Measurements from ENCODE around the gene RNF212B. TPM values are rescaled to one million over a fixed set of nuclear protein-coding genes. Genes with fewer than 3 reads are reported as not detected.

The RNF212B gene
- total and polyA plus RNA-seq, 2 of the 13 experiments (the other 11 are each of a cell fraction or from before 2014, with no cell fraction given), result 0.05 TPM; not detected in 1

DNA sequence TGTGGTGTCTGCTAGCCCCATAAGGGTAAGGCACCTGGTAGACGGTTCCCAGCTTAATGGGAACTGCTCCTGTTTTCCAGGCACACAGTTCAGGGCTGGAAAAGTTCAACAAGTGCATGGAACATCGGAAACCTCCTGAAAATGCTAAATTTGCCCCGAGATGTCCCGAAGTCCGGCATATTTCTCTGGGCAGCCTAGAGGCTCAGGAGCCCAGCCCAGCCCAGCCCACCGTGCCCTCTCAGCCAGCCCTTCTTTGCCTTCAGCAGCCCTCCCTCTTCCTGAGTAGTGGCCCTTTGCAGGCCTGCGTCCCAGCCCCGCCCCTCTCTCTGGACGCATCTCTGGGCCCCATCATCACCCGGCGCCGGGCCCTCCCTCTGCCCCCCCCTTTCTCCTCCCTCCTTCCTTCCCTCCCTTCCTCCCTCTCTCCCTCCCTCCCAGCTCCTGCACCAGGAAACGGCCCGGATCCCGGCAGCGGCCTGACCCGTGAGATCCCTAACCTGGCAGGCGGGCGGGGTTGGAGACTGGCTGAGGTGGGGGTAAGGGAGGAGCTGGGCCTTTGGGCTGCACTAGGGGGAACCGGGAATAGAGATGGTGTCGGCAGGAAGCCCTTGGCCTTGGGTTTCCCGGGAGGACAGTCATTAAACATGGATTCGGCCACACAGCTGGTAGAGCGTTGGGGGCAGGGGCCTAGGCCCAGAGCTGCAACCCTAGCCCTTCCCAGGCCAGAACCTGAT is 68.8 kb downstream of the RNF212B start, which contains the start of gene BCL2L2 (continued):
- no peak for TF ChIP-seq PAX8 (CRISPR knock-in tag; IDR thresholded peaks at IDR 0.05; ENCODE audit: borderline replicate concordance)
- TF ChIP-seq KAT7 (CRISPR knock-in tag; IDR thresholded peaks at IDR 0.05; ENCODE audit: borderline replicate concordance), result peak; percentile 92
- peak; percentile 90 for TF ChIP-seq ZNF441 (CRISPR knock-in tag; IDR thresholded peaks at IDR 0.05; ENCODE audit: borderline replicate concordance)
- TF ChIP-seq ZNF670 (CRISPR knock-in tag; IDR thresholded peaks at IDR 0.05; ENCODE audit: borderline replicate concordance), result no peak
- TF ChIP-seq, protein P1, sequence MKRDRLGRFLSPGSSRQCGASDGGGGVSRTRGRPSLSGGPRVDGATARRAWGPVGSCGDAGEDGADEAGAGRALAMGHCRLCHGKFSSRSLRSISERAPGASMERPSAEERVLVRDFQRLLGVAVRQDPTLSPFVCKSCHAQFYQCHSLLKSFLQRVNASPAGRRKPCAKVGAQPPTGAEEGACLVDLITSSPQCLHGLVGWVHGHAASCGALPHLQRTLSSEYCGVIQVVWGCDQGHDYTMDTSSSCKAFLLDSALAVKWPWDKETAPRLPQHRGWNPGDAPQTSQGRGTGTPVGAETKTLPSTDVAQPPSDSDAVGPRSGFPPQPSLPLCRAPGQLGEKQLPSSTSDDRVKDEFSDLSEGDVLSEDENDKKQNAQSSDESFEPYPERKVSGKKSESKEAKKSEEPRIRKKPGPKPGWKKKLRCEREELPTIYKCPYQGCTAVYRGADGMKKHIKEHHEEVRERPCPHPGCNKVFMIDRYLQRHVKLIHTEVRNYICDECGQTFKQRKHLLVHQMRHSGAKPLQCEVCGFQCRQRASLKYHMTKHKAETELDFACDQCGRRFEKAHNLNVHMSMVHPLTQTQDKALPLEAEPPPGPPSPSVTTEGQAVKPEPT (CRISPR knock-in tag; IDR thresholded peaks at IDR 0.05; ENCODE audit: low read depth), result peak; percentile 88
- peak; percentile 97; the same call in 1 of the 2 replicates for TF ChIP-seq ZNF749 (CRISPR knock-in tag; IDR thresholded peaks at IDR 0.05; ENCODE audit: borderline replicate concordance)
- TF ChIP-seq ZNF83 (CRISPR knock-in tag; IDR thresholded peaks at IDR 0.05; ENCODE audit: borderline replicate concordance), result no peak; the same call in 1 of the 2 replicates
- TF ChIP-seq, protein P2, sequence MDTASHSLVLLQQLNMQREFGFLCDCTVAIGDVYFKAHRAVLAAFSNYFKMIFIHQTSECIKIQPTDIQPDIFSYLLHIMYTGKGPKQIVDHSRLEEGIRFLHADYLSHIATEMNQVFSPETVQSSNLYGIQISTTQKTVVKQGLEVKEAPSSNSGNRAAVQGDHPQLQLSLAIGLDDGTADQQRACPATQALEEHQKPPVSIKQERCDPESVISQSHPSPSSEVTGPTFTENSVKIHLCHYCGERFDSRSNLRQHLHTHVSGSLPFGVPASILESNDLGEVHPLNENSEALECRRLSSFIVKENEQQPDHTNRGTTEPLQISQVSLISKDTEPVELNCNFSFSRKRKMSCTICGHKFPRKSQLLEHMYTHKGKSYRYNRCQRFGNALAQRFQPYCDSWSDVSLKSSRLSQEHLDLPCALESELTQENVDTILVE (CRISPR knock-in tag; IDR thresholded peaks at IDR 0.05), result peak; percentile 94
- TF ChIP-seq SIN3B (IDR thresholded peaks at IDR 0.05; ENCODE audit: low read length), result peak; percentile 92
- no peak for TF ChIP-seq SMARCE1 (IDR thresholded peaks at IDR 0.05; ENCODE audit: borderline replicate concordance)
- TF ChIP-seq MXD1 (CRISPR knock-in tag; IDR thresholded peaks at IDR 0.05), result peak; percentile 85
- peak; percentile 87; the same call in 1 of the 2 replicates for TF ChIP-seq HMG20B (CRISPR knock-in tag; conservative IDR thresholded peaks at IDR 0.05)
- TF ChIP-seq ZNF512B (CRISPR knock-in tag; IDR thresholded peaks at IDR 0.05; ENCODE audit: borderline replicate concordance), result no peak
- peak; percentile 88; the same call in 1 of the 3 replicates for TF ChIP-seq MXI1 (IDR thresholded peaks at IDR 0.05; ENCODE audit: borderline replicate concordance, low read depth, low read length)
- peak; percentile 92; the same call in 1 of the 2 replicates for TF ChIP-seq TMF1 (CRISPR knock-in tag; IDR thresholded peaks at IDR 0.05; ENCODE audit: low read depth)
- TF ChIP-seq ZNF354B (CRISPR knock-in tag; IDR thresholded peaks at IDR 0.05), result no peak
- TF ChIP-seq, protein P3, sequence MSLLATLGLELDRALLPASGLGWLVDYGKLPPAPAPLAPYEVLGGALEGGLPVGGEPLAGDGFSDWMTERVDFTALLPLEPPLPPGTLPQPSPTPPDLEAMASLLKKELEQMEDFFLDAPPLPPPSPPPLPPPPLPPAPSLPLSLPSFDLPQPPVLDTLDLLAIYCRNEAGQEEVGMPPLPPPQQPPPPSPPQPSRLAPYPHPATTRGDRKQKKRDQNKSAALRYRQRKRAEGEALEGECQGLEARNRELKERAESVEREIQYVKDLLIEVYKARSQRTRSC (CRISPR knock-in tag; IDR thresholded peaks at IDR 0.05; ENCODE audit: low read depth), result no peak
- TF ChIP-seq ZNF552 (CRISPR knock-in tag; IDR thresholded peaks at IDR 0.05; ENCODE audit: borderline replicate concordance), result peak; percentile 81
- TF ChIP-seq, protein P4, sequence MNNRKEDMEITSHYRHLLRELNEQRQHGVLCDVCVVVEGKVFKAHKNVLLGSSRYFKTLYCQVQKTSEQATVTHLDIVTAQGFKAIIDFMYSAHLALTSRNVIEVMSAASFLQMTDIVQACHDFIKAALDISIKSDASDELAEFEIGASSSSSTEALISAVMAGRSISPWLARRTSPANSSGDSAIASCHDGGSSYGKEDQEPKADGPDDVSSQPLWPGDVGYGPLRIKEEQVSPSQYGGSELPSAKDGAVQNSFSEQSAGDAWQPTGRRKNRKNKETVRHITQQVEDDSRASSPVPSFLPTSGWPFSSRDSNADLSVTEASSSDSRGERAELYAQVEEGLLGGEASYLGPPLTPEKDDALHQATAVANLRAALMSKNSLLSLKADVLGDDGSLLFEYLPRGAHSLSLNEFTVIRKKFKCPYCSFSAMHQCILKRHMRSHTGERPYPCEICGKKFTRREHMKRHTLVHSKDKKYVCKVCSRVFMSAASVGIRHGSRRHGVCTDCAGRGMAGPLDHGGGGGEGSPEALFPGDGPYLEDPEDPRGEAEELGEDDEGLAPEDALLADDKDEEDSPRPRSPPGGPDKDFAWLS (CRISPR knock-in tag; IDR thresholded peaks at IDR 0.05; ENCODE audit: borderline replicate concordance), result peak; percentile 46; the same call in 1 of the 2 replicates

Measured in HepG2 (cell line).